Loucy (cell line): ENCODE data around the gene ELMO3.

Source experiments
- EZH2phosphoT487 ChIP-seq: fragments of 200-600 bp; IDR thresholded peaks from 2 replicates; pipeline ENCODE4 v1.6.1; 2018; ENCODE audit warnings: antibody characterized with exemption, mild to moderate bottlenecking, moderate library complexity, borderline replicate concordance
- TF ChIP-seq, protein P1 (sequence below): fragments of 200-600 bp; sonication (generic); conservative IDR thresholded peaks from 2 replicates; pipeline ENCODE4 v1.5.1; 2014; ENCODE audit warnings: mild to moderate bottlenecking, antibody characterized with exemption, low read length

DNA sequence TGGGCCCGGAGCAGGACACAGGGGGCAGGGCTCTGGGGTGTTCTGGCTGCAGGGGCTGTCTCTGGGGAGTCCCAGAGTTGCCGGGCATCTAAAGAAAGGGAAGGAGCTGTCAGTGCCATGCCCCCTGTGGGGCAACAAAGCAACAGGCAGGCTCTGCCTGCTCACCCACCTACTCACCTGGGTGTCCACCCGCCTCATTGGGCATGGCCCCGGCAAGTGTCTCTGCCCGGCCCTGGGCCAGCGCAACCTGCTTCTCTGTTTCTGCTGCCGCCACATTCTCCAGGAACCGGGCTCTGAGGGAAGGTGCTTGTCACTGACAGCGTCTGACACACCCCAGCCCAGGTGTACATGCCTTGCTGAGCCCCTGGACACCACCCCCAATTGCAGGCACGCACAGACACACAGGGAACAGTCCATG, 35.3 kb downstream of the ELMO3 start:
- no peak for TF ChIP-seq EZH2phosphoT487
- TF ChIP-seq, protein P1, sequence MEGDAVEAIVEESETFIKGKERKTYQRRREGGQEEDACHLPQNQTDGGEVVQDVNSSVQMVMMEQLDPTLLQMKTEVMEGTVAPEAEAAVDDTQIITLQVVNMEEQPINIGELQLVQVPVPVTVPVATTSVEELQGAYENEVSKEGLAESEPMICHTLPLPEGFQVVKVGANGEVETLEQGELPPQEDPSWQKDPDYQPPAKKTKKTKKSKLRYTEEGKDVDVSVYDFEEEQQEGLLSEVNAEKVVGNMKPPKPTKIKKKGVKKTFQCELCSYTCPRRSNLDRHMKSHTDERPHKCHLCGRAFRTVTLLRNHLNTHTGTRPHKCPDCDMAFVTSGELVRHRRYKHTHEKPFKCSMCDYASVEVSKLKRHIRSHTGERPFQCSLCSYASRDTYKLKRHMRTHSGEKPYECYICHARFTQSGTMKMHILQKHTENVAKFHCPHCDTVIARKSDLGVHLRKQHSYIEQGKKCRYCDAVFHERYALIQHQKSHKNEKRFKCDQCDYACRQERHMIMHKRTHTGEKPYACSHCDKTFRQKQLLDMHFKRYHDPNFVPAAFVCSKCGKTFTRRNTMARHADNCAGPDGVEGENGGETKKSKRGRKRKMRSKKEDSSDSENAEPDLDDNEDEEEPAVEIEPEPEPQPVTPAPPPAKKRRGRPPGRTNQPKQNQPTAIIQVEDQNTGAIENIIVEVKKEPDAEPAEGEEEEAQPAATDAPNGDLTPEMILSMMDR = no peak
